A549 (cell line): Measurements from ENCODE around the gene PROCA1. TPM values are rescaled to one million over a fixed set of nuclear protein-coding genes. Genes with fewer than 3 reads are reported as not detected.

ENCODE experiments used
- ATAC-seq, 2 experiments: fragments of 200-7000 bp in 1 of 2; fragments of >200 bp in 1 of 2; cut with Nextera tagmentation in 1 of 2; cut with Tn5 transposase in 1 of 2; 3 replicates each; pipeline versions ENCODE4 v1.8.0 to v1.9.1; 2018 to 2020; ENCODE audit warnings: mild to moderate bottlenecking in 1 of 2, moderate library complexity in 1 of 2
- CTCF ChIA-PET: fragments of 300-600 bp; sonication (Branson Sonifier 250); formaldehyde crosslinking; extraction: SDS; loops from one replicate; lab custom pipeline; 2021; ENCODE audit warnings: antibody characterized with exemption, inconsistent platforms; lab: Yijun Ruan, JAX
- POLR2A ChIA-PET: fragments of 350-600 bp; formaldehyde crosslinking; extraction: SDS; loops from one replicate; lab custom pipeline; 2021; ENCODE audit warnings: antibody characterized with exemption, inconsistent platforms; lab: Yijun Ruan, JAX
- DNase-seq, 2 experiments: peaks; one replicate each; pipeline versions ENCODE4 v3.0.0 to v3.0.0-alpha.2; 2011 to 2016; ENCODE audit warnings: low read depth in 1 of 2, low spot score in 1 of 2
- FAIRE-seq: peaks from 2 replicates; lab custom pipeline; 2011; peaks lifted over from hg19 to GRCh38; lab: Jason Lieb, UNC
- H3K27ac ChIP-seq, 2 experiments: fragments of >200 bp; sonication (Bioruptor Twin); formaldehyde crosslinking; 3 replicates each; pipeline ENCODE4 v1.5.1; 2016 to 2017
- H3K4me1 ChIP-seq: fragments of >200 bp; sonication (Bioruptor Twin); formaldehyde crosslinking; 3 replicates; pipeline ENCODE4 v1.6.1; 2016
- H3K4me2 ChIP-seq: fragments of >200 bp; sonication (Bioruptor Twin); formaldehyde crosslinking; 3 replicates; pipeline ENCODE4 v1.6.1; 2016
- H3K4me3 ChIP-seq: fragments of >200 bp; sonication (Bioruptor Twin); formaldehyde crosslinking; 3 replicates; pipeline ENCODE4 v1.5.1; 2016
- H3K9me3 ChIP-seq: fragments of >200 bp; sonication (Bioruptor Twin); formaldehyde crosslinking; 3 replicates; pipeline ENCODE4 v1.6.1; 2016
- BHLHE40 ChIP-seq: IDR thresholded peaks from 2 replicates; pipeline ENCODE4 v1.6.1; 2012; ENCODE audit warnings: low read depth, low read length, inconsistent platforms
- CBX8 ChIP-seq: fragments of 200-600 bp; sonication (generic); IDR thresholded peaks from 2 replicates; pipeline ENCODE4 v1.6.1; 2016
- CHD4 ChIP-seq: fragments of 200-600 bp; sonication (generic); IDR thresholded peaks from 2 replicates; pipeline ENCODE4 v1.6.1; 2016; ENCODE audit warnings: antibody characterized with exemption, mild to moderate bottlenecking, borderline replicate concordance
- CTCF ChIP-seq: fragments of >200 bp; sonication (Bioruptor Twin); formaldehyde crosslinking; IDR thresholded peaks from 3 replicates; pipeline ENCODE4 v1.5.1; 2016
- E2F6 ChIP-seq: IDR thresholded peaks from 2 replicates; pipeline ENCODE4 v1.6.1; 2012; ENCODE audit warnings: low read depth, borderline replicate concordance
- EP300 ChIP-seq, 2 experiments: fragments of >200 bp; sonication (Bioruptor Twin); formaldehyde crosslinking; IDR thresholded peaks; 2 replicates in 1 of 2; 3 replicates in 1 of 2; pipeline ENCODE4 v1.6.1; 2016 to 2017
- FOXS1 ChIP-seq: fragments of 250-450 bp; sonication (Bioruptor Pico); IDR thresholded peaks from 2 replicates; pipeline ENCODE4 v1.5.0; 2020; ENCODE audit warnings: mild to moderate bottlenecking, moderate library complexity
- GATA3 ChIP-seq: IDR thresholded peaks from 2 replicates; pipeline ENCODE4 v1.6.1; 2012; ENCODE audit warnings: borderline replicate concordance
- HEYL ChIP-seq: fragments of 250-450 bp; sonication (Bioruptor Pico); IDR thresholded peaks from 2 replicates; pipeline ENCODE4 v1.8.0; 2021; ENCODE audit warnings: mild to moderate bottlenecking, moderate library complexity
- HMGXB4 ChIP-seq: fragments of 250-450 bp; sonication (Bioruptor Pico); IDR thresholded peaks from 2 replicates; pipeline ENCODE4 v1.5.0; 2021; ENCODE audit warnings: mild to moderate bottlenecking, moderate library complexity, borderline replicate concordance
- HOXB5 ChIP-seq: fragments of 250-450 bp; sonication (Bioruptor Pico); IDR thresholded peaks from 2 replicates; pipeline ENCODE4 v1.5.0; 2020; ENCODE audit warnings: mild to moderate bottlenecking, moderate library complexity
- JUNB ChIP-seq: fragments of >200 bp; sonication (Bioruptor Twin); formaldehyde crosslinking; IDR thresholded peaks from 2 replicates; pipeline ENCODE4 v1.6.1; 2016
- MAFK ChIP-seq: fragments of 450-650 bp; IDR thresholded peaks from 2 replicates; pipeline ENCODE4 v1.6.1; 2014; ENCODE audit not compliant: partially characterized antibody
- MAZ ChIP-seq: fragments of 150-350 bp; IDR thresholded peaks from 2 replicates; pipeline ENCODE4 v1.6.1; 2014; ENCODE audit warnings: antibody characterized with exemption, low read depth, low read length, borderline replicate concordance
- NFE2L2 ChIP-seq: fragments of 150-350 bp; conservative IDR thresholded peaks from 2 replicates; pipeline ENCODE4 v1.6.1; 2014; ENCODE audit warnings: low read length
- NPAS2 ChIP-seq: fragments of 250-450 bp; sonication (Bioruptor Pico); IDR thresholded peaks from 2 replicates; pipeline ENCODE4 v1.8.0; 2022; ENCODE audit warnings: mild to moderate bottlenecking, moderate library complexity, borderline replicate concordance
- POLR2A ChIP-seq: IDR thresholded peaks from 2 replicates; pipeline ENCODE4 v1.6.1; 2012; ENCODE audit warnings: mild to moderate bottlenecking, low read length
- RAD21 ChIP-seq, 2 experiments: fragments of >200 bp in 1 of 2; sonication (Bioruptor Twin) in 1 of 2; formaldehyde crosslinking in 1 of 2; IDR thresholded peaks in 1 of 2; conservative IDR thresholded peaks in 1 of 2; 2 replicates in 1 of 2; 3 replicates in 1 of 2; pipeline ENCODE4 v1.6.1; 2012 to 2018; ENCODE audit warnings: inconsistent platforms in 1 of 2
- RARB ChIP-seq: fragments of 250-450 bp; sonication (Bioruptor Pico); IDR thresholded peaks from 2 replicates; pipeline ENCODE4 v1.8.0; 2021; ENCODE audit warnings: mild to moderate bottlenecking, moderate library complexity
- RNF2 ChIP-seq: fragments of 200-600 bp; sonication (generic); IDR thresholded peaks from 2 replicates; pipeline ENCODE4 v1.6.1; 2016; ENCODE audit warnings: low read depth, mild to moderate bottlenecking, antibody characterized with exemption, moderate library complexity, borderline replicate concordance
- SMC3 ChIP-seq: fragments of >200 bp; sonication (Bioruptor Twin); formaldehyde crosslinking; IDR thresholded peaks from 3 replicates; pipeline ENCODE4 v1.6.1; 2018; ENCODE audit warnings: inconsistent platforms
- SREBF2 ChIP-seq: fragments of 450-650 bp; IDR thresholded peaks from 2 replicates; pipeline ENCODE4 v1.6.1; 2014; ENCODE audit warnings: mild to moderate bottlenecking, moderate library complexity
- TP53 ChIP-seq: fragments of 250-450 bp; sonication (Bioruptor Pico); IDR thresholded peaks from 2 replicates; pipeline ENCODE4 v1.5.0; 2021; ENCODE audit warnings: mild to moderate bottlenecking, moderate library complexity
- ZFP36 ChIP-seq: fragments of 450-650 bp; IDR thresholded peaks from 2 replicates; pipeline ENCODE4 v1.6.1; 2014; ENCODE audit warnings: borderline replicate concordance; ENCODE audit not compliant: partially characterized antibody
- ZSCAN20 ChIP-seq: fragments of 250-450 bp; sonication (Bioruptor Pico); IDR thresholded peaks from 2 replicates; pipeline ENCODE4 v1.8.0; 2022; ENCODE audit warnings: mild to moderate bottlenecking, moderate library complexity
- WGBS: methylation state at CpG from one replicate; pipeline ENCODE4 v1.1.6; 2017; ENCODE audit errors: missing lambda C conversion rate; 5-methylcytosine and 5-hydroxymethylcytosine counted together
- polyA plus RNA-seq, 4 experiments: library from polyadenylated mRNA; depleted of rRNA in 3 of 4; stranded (reverse); fragments of >200 nt; fragmentation: RNase III in 1 of 4; extraction: RNeasy Plus Mini Kit Qiagen cat#74134 plus additional on column Dnase treatment in 1 of 4; gene quantifications; 2 replicates in 3 of 4; 3 replicates in 1 of 4; pipeline ENCODE4 v1.2.3, GENCODE V29; 2011 to 2017
- TF ChIP-seq, protein P1 (sequence below): fragments of >200 bp; sonication (Bioruptor Twin); formaldehyde crosslinking; IDR thresholded peaks from 2 replicates; pipeline ENCODE4 v1.6.1; 2016
- TF ChIP-seq, protein P2 (sequence below): fragments of 200-600 bp; sonication (generic); IDR thresholded peaks from 2 replicates; pipeline ENCODE4 v1.6.1; 2016; ENCODE audit warnings: antibody characterized with exemption, mild to moderate bottlenecking, moderate library complexity

The PROCA1 gene
- polyA plus RNA-seq, 2 of the 4 experiments (the other 2 are of a cell fraction), result 4.0 to 4.9 TPM

- no peaks in the 10 kb centered on the region for H3K4me1 ChIP-seq
- no peak for FAIRE-seq
- H3K9me3 ChIP-seq, result no peaks in the 10 kb centered on the region
- H3K4me2 ChIP-seq, result no peak overlapping the region
- 94% methylated on average over 11 of the region's 11 CpGs for WGBS
- H3K27ac ChIP-seq, result no peak overlapping the region
- POLR2A ChIA-PET, result no interaction called here
- DNase-seq, result no peak
- no peak overlapping the region for H3K4me3 ChIP-seq
- ATAC-seq, result no peak
- CTCF ChIA-PET, result interaction anchor here (0.7 to 31.4 kb wide), 9 partner anchors 11 to 187 kb away, joined by 3 to 335 read pairs (median 3); partner anchors contain the start of genes BLTP2 and PROCA1
- TF ChIP-seq, protein P1, sequence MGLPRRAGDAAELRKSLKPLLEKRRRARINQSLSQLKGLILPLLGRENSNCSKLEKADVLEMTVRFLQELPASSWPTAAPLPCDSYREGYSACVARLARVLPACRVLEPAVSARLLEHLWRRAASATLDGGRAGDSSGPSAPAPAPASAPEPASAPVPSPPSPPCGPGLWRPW, result no peak
- TF ChIP-seq MAFK (no peak), NPAS2 (no peak), NFE2L2 (no peak), ZSCAN20 (CRISPR knock-in tag) (no peak), E2F6 (no peak), POLR2A (no peak), BHLHE40 (no peak), CBX8 (no peak), ZFP36 (no peak), RNF2 (no peak), TP53 (CRISPR knock-in tag) (no peak), GATA3 (no peak)
These were observed 29.0 kb downstream of the PROCA1 start for GRCh38 chr17:28682655-28683054.

DNA sequence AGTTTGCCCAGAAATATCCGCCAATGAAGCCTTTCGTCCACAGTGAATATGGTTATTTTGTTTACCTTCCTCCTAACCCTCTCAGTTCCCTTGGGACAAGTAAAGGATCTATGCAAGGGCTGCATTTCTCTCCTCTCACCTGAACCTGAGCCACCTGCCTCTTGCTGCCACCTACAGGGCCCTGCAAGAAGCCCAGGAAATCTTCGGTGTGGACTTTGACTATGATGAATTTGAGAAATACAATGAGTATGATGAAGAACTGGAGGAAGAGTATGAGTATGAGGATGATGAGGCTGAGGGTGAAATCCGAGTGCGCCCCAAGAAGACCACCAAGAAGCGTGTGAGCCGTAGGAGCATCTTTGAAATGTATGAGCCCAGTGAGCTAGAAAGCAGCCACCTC is 35.7 kb downstream of the PROCA1 start:
- WGBS, result 83% methylated on average over 7 of the region's 7 CpGs
- Histone ChIP-seq H3K4me1 (no peaks in the 10 kb centered on the region), H3K4me2 (no peak overlapping the region), H3K27ac (no peak overlapping the region), H3K4me3 (no peak overlapping the region), H3K9me3 (no peaks in the 10 kb centered on the region)
- ChIA-PET POLR2A (interaction anchor here (1.1 to 1.2 kb wide), 2 partner anchors 14 to 44 kb away, joined by 3 read pairs; partner anchors contain the start of genes RPL23A, SDF2 and SUPT6H), CTCF (interaction anchor here (0.5 to 31.4 kb wide), 22 partner anchors 8 to 250 kb away, joined by 3 to 335 read pairs (median 6); partner anchors contain the start of genes BLTP2, NEK8, PROCA1 and RPL23A)
- no peak for TF ChIP-seq HEYL (CRISPR knock-in tag)
- TF ChIP-seq HOXB5, result 0 out of 2 replicates have a peak, but pooled peaks have one; percentile 53
- TF ChIP-seq RAD21 (conservative IDR thresholded peaks at IDR 0.05 in 1 of 2, IDR thresholded peaks at IDR 0.05 in 1 of 2), result peak; percentile 44 to 66; a peak in 4 of 5 replicates
- peak; percentile 45 for TF ChIP-seq CTCF
- peak; percentile 81 to 82; a peak in 5 of 6 replicates for ATAC-seq
- peak; percentile 42 to 62 for DNase-seq
- FAIRE-seq, result peak; percentile 7

- POLR2A ChIA-PET, result interaction anchor here (1.1 to 1.2 kb wide), 2 partner anchors 14 to 44 kb away, joined by 3 read pairs; partner anchors contain the start of genes RPL23A, SDF2 and SUPT6H
- TF ChIP-seq ZSCAN20 (CRISPR knock-in tag) (no peak), FOXS1 (no peak), SREBF2 (no peak), HEYL (CRISPR knock-in tag) (no peak), CBX8 (no peak), RARB (no peak), JUNB (no peak), BHLHE40 (no peak), CHD4 (no peak), MAZ (no peak), EP300 (IDR thresholded peaks at IDR 0.05) (no peak), SMC3 (no peak), HMGXB4 (CRISPR knock-in tag) (no peak)
- TF ChIP-seq, protein P2, sequence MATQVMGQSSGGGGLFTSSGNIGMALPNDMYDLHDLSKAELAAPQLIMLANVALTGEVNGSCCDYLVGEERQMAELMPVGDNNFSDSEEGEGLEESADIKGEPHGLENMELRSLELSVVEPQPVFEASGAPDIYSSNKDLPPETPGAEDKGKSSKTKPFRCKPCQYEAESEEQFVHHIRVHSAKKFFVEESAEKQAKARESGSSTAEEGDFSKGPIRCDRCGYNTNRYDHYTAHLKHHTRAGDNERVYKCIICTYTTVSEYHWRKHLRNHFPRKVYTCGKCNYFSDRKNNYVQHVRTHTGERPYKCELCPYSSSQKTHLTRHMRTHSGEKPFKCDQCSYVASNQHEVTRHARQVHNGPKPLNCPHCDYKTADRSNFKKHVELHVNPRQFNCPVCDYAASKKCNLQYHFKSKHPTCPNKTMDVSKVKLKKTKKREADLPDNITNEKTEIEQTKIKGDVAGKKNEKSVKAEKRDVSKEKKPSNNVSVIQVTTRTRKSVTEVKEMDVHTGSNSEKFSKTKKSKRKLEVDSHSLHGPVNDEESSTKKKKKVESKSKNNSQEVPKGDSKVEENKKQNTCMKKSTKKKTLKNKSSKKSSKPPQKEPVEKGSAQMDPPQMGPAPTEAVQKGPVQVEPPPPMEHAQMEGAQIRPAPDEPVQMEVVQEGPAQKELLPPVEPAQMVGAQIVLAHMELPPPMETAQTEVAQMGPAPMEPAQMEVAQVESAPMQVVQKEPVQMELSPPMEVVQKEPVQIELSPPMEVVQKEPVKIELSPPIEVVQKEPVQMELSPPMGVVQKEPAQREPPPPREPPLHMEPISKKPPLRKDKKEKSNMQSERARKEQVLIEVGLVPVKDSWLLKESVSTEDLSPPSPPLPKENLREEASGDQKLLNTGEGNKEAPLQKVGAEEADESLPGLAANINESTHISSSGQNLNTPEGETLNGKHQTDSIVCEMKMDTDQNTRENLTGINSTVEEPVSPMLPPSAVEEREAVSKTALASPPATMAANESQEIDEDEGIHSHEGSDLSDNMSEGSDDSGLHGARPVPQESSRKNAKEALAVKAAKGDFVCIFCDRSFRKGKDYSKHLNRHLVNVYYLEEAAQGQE, result no peak
These were observed 36.2 kb downstream of the PROCA1 start for GRCh38 chr17:28675490-28675889.

More at GRCh38 chr17:28675490-28675889, 36.2 kb downstream of the PROCA1 start:
- H3K27ac ChIP-seq, result no peak overlapping the region
- no peaks in the 10 kb centered on the region for H3K9me3 ChIP-seq
- DNase-seq (no peak), FAIRE-seq (no peak), ATAC-seq (peak in 1 of 2 experiments; percentile 13; a peak in 2 of 6 replicates)
- CTCF ChIA-PET, result interaction anchor here (0.5 to 31.4 kb wide), 20 partner anchors 7 to 250 kb away, joined by 3 to 335 read pairs (median 6); partner anchors contain the start of genes BLTP2, NEK8, PROCA1 and RPL23A
- 92% methylated on average over 3 of the region's 3 CpGs for WGBS
- H3K4me1 ChIP-seq, result no peaks in the 10 kb centered on the region
- H3K4me3 ChIP-seq, result no peak overlapping the region
- no peak overlapping the region for H3K4me2 ChIP-seq
